LNCAP (cell line): ENCODE measurements around the gene VILL.

Source experiments
- TF ChIP-seq, protein P1 (sequence below): fragments of 450-650 bp; IDR thresholded peaks from 2 replicates; pipeline ENCODE4 v1.5.1; 2017; ENCODE audit warnings: mild to moderate bottlenecking

The VILL gene

GRCh38 chr3:37945807-37946530 is 44.6 kb upstream of the VILL start:
- TF ChIP-seq, protein P1, sequence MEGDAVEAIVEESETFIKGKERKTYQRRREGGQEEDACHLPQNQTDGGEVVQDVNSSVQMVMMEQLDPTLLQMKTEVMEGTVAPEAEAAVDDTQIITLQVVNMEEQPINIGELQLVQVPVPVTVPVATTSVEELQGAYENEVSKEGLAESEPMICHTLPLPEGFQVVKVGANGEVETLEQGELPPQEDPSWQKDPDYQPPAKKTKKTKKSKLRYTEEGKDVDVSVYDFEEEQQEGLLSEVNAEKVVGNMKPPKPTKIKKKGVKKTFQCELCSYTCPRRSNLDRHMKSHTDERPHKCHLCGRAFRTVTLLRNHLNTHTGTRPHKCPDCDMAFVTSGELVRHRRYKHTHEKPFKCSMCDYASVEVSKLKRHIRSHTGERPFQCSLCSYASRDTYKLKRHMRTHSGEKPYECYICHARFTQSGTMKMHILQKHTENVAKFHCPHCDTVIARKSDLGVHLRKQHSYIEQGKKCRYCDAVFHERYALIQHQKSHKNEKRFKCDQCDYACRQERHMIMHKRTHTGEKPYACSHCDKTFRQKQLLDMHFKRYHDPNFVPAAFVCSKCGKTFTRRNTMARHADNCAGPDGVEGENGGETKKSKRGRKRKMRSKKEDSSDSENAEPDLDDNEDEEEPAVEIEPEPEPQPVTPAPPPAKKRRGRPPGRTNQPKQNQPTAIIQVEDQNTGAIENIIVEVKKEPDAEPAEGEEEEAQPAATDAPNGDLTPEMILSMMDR: no peak

GRCh38 chr3:37946531-37946889 is 44.1 kb upstream of the VILL start:
- TF ChIP-seq, protein P1: no peak

DNA sequence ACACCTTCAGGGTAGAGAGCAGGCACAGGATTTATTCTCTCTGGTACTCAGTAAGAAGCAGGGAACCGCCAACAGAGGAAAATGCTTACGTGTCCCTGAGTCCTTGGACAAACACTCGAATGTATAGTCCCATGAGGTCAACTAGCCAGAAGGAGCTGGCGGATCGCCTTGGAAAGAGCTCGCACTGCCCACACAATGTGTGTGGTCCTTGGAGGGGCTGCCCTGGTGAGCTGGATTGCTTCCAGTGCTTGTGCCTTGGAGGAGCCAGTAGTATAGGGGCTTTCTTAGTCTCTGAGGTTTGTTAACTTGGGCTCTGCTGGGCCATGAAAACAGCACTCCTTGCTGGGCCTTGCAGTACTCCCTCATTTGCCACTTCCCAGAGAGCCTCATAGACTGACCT is 40.7 kb upstream of the VILL start:
- TF ChIP-seq, protein P1: no peak

- TF ChIP-seq, protein P1: no peak
Measured at GRCh38 chr3:37952564-37952963, 38.0 kb upstream of the VILL start.

GRCh38 chr3:37953226-37953625 is 37.4 kb upstream of the VILL start:
- TF ChIP-seq, protein P1: no peak

- TF ChIP-seq, protein P1: no peak
Measured at GRCh38 chr3:37953707-37954394, 36.7 kb upstream of the VILL start.

- TF ChIP-seq, protein P1: no peak
Measured at GRCh38 chr3:37954881-37955280, 35.7 kb upstream of the VILL start.
